OCI-LY3 (cell line): Measurements from ENCODE around the gene MRPS5.

Experiments
- CTCF ChIP-seq: fragments of 200-600, 300-600 bp; sonication (generic); IDR thresholded peaks from 2 replicates; pipeline ENCODE4 v1.5.1; 2014; ENCODE audit warnings: antibody characterized with exemption, low read length, low read depth
- EZH2phosphoT487 ChIP-seq: fragments of 200-600 bp; shearing (Covaris generic); IDR thresholded peaks from 2 replicates; pipeline ENCODE4 v1.6.1; 2018; ENCODE audit warnings: antibody characterized with exemption, mixed run types, low read depth

GRCh38 chr2:95039978-95040377 lies 81.6 kb downstream of the MRPS5 start:
- TF ChIP-seq CTCF (no peak), EZH2phosphoT487 (no peak)
